ENCODE results near the gene BTRC. TPM values are rescaled to one million over a fixed set of nuclear protein-coding genes. Genes with fewer than 3 reads are reported as not detected.
A peak's percentile ranks its signal among the peaks of the same experiment; 100 is the strongest.

The BTRC gene
- polyA plus RNA-seq, 3 donors = 2.8 to 4.3 (median 3.1) TPM

DNA sequence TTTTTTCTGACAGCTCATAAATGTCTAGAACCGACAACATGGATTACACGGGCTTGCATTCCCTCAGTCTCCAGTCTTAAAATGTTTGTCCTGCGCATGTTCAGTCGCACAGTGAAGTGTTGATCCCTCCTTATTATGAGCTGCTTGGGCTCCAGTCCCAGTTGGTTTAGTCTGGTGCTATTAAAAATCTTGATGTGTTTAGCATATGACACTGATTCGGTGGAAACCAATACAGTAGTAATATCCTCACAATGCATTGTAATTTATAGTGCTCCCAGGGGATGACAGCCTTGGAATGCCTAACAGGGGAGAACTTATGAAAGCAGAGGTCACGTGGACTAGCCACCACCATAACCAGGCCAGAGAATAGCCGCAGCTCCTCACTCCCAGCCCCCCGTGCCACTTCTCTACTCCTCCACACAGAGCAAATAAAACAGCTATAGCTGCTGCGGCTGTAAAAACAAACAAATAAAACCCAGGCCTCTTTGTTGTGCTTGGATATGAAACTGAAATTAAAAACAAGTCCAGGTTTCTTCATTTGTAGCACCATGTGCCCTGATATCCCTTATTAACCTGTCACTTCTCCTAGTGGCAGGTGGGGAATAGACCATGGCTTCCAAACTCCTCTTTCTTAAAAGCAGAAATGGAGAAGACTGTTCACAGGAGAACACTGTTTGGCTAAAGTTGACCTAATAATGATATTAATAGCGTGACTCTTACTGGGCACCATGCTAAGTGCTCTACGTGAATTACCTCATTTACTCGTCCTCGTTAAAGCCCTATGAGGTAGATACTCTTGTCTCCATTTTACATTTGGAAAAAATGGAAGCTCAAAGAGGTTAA lies 241.8 kb downstream of the BTRC start:
- no peak overlapping the region for H3K27ac ChIP-seq (ENCODE audit: low read depth in 1 of 2, low read length in 2 of 2)
- H2AFZ ChIP-seq (ENCODE audit: insufficient read depth, low read depth, low read length, poor library complexity, severe bottlenecking) = no peak overlapping the region
- H3K4me2 ChIP-seq (replicated peaks; ENCODE audit: extremely low read depth, low read length, poor library complexity, severe bottlenecking) = no peak overlapping the region
- no peak for DNase-seq
- no peak overlapping the region for H3K9ac ChIP-seq (ENCODE audit: insufficient read depth, low read length, poor library complexity, severe bottlenecking)
- no peaks in the 10 kb centered on the region for H3K27me3 ChIP-seq (ENCODE audit: control insufficient read depth in 2 of 2, insufficient read depth in 2 of 2, low read length in 2 of 2)
- H3K4me1 ChIP-seq (ENCODE audit: control insufficient read depth in 1 of 2, insufficient read depth in 2 of 2, low read length in 2 of 2) = peaks cover 32 to 35% of the 10 kb centered on the region in 2 donors
- Mint-ChIP-seq H3K27me3 (ENCODE audit: low read depth in 3 of 3) (no peaks in the 10 kb centered on the region), H3K4me1 (peaks cover 33% of the 10 kb centered on the region), H3K9me3 (no peaks in the 10 kb centered on the region), H3K27ac (no peak overlapping the region), H3K4me3 (no peak overlapping the region), H3K36me3 (peaks cover 0 to 10% of the 10 kb centered on the region in 2 donors)
- no peaks in the 10 kb centered on the region for H3K79me2 ChIP-seq (ENCODE audit: insufficient read depth, low read length)
- intact Hi-C loops (cut with micrococcal nuclease) = no loop called here
- H3K4me3 ChIP-seq (replicated peaks in 1 of 3; ENCODE audit: low read depth in 2 of 3, low read length in 3 of 3) = no peak overlapping the region
- WGBS (ENCODE audit: insufficient coverage) = 100% methylated on average over 2 of the region's 13 CpGs
- H3K36me3 ChIP-seq (replicated peaks in 1 of 2; ENCODE audit: control insufficient read depth in 1 of 2, insufficient read depth in 2 of 2, low read length in 2 of 2) = peaks cover 2 to 6% of the 10 kb centered on the region in 2 donors
- no peaks in the 10 kb centered on the region for H4K20me1 ChIP-seq (ENCODE audit: insufficient read depth, low read length)
- no peaks in the 10 kb centered on the region for H3K9me3 ChIP-seq (replicated peaks in 1 of 2; ENCODE audit: control insufficient read depth in 1 of 2, insufficient read depth in 1 of 2, low read length in 2 of 2)
- TF ChIP-seq, protein P1, sequence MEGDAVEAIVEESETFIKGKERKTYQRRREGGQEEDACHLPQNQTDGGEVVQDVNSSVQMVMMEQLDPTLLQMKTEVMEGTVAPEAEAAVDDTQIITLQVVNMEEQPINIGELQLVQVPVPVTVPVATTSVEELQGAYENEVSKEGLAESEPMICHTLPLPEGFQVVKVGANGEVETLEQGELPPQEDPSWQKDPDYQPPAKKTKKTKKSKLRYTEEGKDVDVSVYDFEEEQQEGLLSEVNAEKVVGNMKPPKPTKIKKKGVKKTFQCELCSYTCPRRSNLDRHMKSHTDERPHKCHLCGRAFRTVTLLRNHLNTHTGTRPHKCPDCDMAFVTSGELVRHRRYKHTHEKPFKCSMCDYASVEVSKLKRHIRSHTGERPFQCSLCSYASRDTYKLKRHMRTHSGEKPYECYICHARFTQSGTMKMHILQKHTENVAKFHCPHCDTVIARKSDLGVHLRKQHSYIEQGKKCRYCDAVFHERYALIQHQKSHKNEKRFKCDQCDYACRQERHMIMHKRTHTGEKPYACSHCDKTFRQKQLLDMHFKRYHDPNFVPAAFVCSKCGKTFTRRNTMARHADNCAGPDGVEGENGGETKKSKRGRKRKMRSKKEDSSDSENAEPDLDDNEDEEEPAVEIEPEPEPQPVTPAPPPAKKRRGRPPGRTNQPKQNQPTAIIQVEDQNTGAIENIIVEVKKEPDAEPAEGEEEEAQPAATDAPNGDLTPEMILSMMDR (IDR thresholded peaks at IDR 0.05) = no peak

DNA sequence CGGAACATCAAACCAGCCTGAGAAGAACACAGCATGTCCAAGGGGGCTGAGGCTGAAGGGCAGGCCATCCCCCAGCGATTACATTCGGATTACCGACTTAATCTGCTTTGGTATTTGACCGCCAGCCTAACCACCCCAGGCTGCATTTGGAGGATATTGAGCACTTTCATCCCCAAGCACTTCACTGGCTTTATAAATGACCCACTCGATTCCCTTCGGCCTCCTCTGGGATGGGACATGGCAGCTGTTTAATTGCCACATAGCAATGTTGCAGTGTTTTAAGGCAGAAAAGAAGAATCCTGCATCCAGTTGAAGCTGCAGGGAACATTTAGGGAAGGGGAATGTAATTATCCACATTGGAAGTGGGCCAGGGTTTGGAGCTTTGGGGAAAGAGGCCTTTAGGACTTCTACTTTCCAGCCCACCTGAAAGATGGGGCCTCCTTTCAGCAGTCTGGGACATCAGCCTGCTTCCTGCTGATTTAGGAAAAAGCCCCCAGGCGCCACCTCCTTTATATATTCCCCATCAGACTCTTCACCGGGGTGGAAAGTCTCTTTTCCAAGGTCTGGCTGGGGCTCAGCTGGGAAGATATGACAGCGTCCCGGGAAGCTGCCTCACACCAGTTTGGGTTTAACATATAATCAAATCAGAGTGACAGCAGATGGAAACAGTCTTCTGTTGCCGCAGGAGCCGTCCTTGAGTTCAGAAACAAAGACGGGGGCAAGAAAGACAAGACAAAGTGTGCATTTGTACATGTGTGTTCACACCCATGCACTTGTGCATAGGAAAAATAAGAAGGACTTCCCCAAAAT lies 243.3 kb downstream of the BTRC start:
- no peak overlapping the region for H3K4me3 Mint-ChIP-seq
- Histone ChIP-seq H4K20me1 (ENCODE audit: insufficient read depth, low read length) (no peaks in the 10 kb centered on the region), H3K36me3 (replicated peaks in 1 of 2; ENCODE audit: control insufficient read depth in 1 of 2, insufficient read depth in 2 of 2, low read length in 2 of 2) (peaks cover 2 to 8% of the 10 kb centered on the region in 2 donors), H3K79me2 (ENCODE audit: insufficient read depth, low read length) (no peaks in the 10 kb centered on the region), H3K4me2 (replicated peaks; ENCODE audit: extremely low read depth, low read length, poor library complexity, severe bottlenecking) (no peak overlapping the region), H3K9ac (ENCODE audit: insufficient read depth, low read length, poor library complexity, severe bottlenecking) (no peak overlapping the region), H3K4me1 (ENCODE audit: control insufficient read depth in 1 of 2, insufficient read depth in 2 of 2, low read length in 2 of 2) (peaks cover 18 to 22% of the 10 kb centered on the region in 2 donors), H2AFZ (ENCODE audit: insufficient read depth, low read depth, low read length, poor library complexity, severe bottlenecking) (no peak overlapping the region), H3K9me3 (replicated peaks in 1 of 2; ENCODE audit: control insufficient read depth in 1 of 2, insufficient read depth in 1 of 2, low read length in 2 of 2) (no peaks in the 10 kb centered on the region), H3K4me3 (replicated peaks in 1 of 3; ENCODE audit: low read depth in 2 of 3, low read length in 3 of 3) (no peak overlapping the region), H3K27ac (ENCODE audit: low read depth in 1 of 2, low read length in 2 of 2) (no peak overlapping the region), H3K27me3 (ENCODE audit: control insufficient read depth in 2 of 2, insufficient read depth in 2 of 2, low read length in 2 of 2) (no peaks in the 10 kb centered on the region)
- H3K4me1 Mint-ChIP-seq = peaks cover 24% of the 10 kb centered on the region
- H3K27me3 Mint-ChIP-seq (ENCODE audit: low read depth in 3 of 3) = no peaks in the 10 kb centered on the region
- DNase-seq = no peak
- TF ChIP-seq, protein P1 (IDR thresholded peaks at IDR 0.05) = no peak
- intact Hi-C loops (cut with micrococcal nuclease) = no loop called here
- peaks cover 5 to 12% of the 10 kb centered on the region in 2 donors for H3K36me3 Mint-ChIP-seq
- H3K27ac Mint-ChIP-seq = peak overlapping the region in 2 of 7 donors; percentile 1 to 68
- H3K9me3 Mint-ChIP-seq = no peaks in the 10 kb centered on the region
- 90% methylated on average over 6 of the region's 14 CpGs for WGBS (ENCODE audit: insufficient coverage)
